BE2C (cell line): Measurements from ENCODE around the gene SUGP2.

Experiments used
- DNase-seq: peaks from one replicate; pipeline ENCODE4 v3.0.0-alpha.2; 2020
- H3K27me3 ChIP-seq: fragments of 250-450 bp; sonication (Bioruptor Pico); 2 replicates; pipeline ENCODE4 v1.5.1; 2020; ENCODE audit warnings: mild to moderate bottlenecking
- H3K36me3 ChIP-seq: fragments of 250-450 bp; sonication (Bioruptor Pico); 2 replicates; pipeline ENCODE4 v1.5.1; 2020; ENCODE audit warnings: mild to moderate bottlenecking
- H3K4me1 ChIP-seq: fragments of 250-450 bp; sonication (Bioruptor Pico); 2 replicates; pipeline ENCODE4 v1.5.1; 2020
- H3K4me3 ChIP-seq: 2 replicates; pipeline ENCODE4 v1.5.1; 2011; ENCODE audit warnings: low read depth, low read length
- H3K9me3 ChIP-seq: fragments of 250-450 bp; sonication (Bioruptor Pico); 2 replicates; pipeline ENCODE4 v1.5.1; 2020
- CTCF ChIP-seq: IDR thresholded peaks from 2 replicates; pipeline ENCODE4 v1.5.1; 2012; ENCODE audit warnings: mild to moderate bottlenecking, low read depth, low read length

SUGP2 gene

DNA sequence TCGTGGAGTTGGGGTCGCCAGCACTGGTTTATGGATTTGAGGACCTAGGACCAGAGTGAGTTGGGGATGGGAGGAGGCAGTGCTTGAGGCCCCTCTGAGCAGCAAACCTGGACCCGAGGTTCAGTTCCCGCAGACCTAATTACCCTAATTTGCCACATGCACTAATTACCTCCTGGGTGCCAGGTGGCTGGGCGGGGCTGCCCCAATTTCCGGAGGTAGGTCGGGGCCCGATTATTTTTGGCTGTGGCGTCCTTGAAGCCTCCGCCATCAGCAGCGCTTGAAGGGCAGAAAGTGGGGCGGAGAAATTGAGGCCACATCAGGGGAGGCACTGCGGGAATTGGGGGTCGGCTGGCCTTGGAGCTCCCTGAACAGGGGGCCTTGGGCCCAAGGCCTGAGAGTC, 86.4 kb downstream of the SUGP2 start:
- H3K4me3 ChIP-seq, result no peak overlapping the region
- no peak for DNase-seq
- H3K9me3 ChIP-seq, result no peaks in the 10 kb centered on the region
- H3K27me3 ChIP-seq, result 0 out of 2 replicates have a peak, but pooled peaks cover 3% of the 10 kb centered on the region
- no peaks in the 10 kb centered on the region for H3K36me3 ChIP-seq
- TF ChIP-seq CTCF, result no peak
- H3K4me1 ChIP-seq, result no peaks in the 10 kb centered on the region

GRCh38 chr19:18946335-18946734, 87.0 kb downstream of the SUGP2 start:
- Histone ChIP-seq H3K4me1 (no peaks in the 10 kb centered on the region), H3K36me3 (no peaks in the 10 kb centered on the region), H3K27me3 (0 out of 2 replicates have a peak, but pooled peaks cover 3% of the 10 kb centered on the region), H3K9me3 (no peaks in the 10 kb centered on the region), H3K4me3 (no peak overlapping the region)
- no peak for DNase-seq
- TF ChIP-seq CTCF, result no peak

- Histone ChIP-seq H3K27me3 (peaks cover 10% of the 10 kb centered on the region), H3K4me1 (no peaks in the 10 kb centered on the region; the same call in 1 of the 2 replicates), H3K4me3 (no peak overlapping the region), H3K36me3 (no peaks in the 10 kb centered on the region), H3K9me3 (no peaks in the 10 kb centered on the region)
- no peak for TF ChIP-seq CTCF
- no peak for DNase-seq
These were observed 88.0 kb downstream of the SUGP2 start for GRCh38 chr19:18945297-18945696.

- H3K4me1 ChIP-seq, result no peaks in the 10 kb centered on the region; the same call in 1 of the 2 replicates
- H3K27me3 ChIP-seq, result peaks cover 19% of the 10 kb centered on the region
- no peaks in the 10 kb centered on the region for H3K36me3 ChIP-seq
- H3K4me3 ChIP-seq, result no peak overlapping the region
- H3K9me3 ChIP-seq, result no peaks in the 10 kb centered on the region
- no peak for DNase-seq
- no peak for TF ChIP-seq CTCF
These were observed 89.9 kb downstream of the SUGP2 start for GRCh38 chr19:18943465-18943864.

DNA sequence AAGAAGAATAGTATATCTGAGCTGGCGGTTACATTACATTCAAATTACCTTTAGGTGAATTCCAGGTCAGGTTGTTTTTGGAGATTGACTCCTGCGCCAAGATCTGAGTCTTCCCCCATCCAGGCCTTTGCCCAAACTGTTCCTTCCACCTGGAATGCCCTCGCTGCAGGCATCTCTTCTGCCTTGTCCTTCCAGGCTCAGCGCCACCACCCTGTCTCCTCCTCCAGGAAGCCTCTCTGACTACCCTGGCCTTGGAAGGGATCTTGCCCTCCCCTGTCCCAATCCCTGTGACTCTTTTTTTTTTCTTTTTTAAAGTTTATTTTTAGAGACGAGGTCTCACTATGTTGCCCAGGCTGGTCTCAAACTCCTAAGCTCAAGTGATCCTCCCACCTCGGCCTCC, 90.6 kb downstream of the SUGP2 start:
- no peak for TF ChIP-seq CTCF
- Histone ChIP-seq H3K4me3 (no peak overlapping the region), H3K9me3 (no peaks in the 10 kb centered on the region), H3K27me3 (peaks cover 19% of the 10 kb centered on the region), H3K4me1 (no peaks in the 10 kb centered on the region; the same call in 1 of the 2 replicates), H3K36me3 (no peaks in the 10 kb centered on the region)
- DNase-seq, result no peak

DNA sequence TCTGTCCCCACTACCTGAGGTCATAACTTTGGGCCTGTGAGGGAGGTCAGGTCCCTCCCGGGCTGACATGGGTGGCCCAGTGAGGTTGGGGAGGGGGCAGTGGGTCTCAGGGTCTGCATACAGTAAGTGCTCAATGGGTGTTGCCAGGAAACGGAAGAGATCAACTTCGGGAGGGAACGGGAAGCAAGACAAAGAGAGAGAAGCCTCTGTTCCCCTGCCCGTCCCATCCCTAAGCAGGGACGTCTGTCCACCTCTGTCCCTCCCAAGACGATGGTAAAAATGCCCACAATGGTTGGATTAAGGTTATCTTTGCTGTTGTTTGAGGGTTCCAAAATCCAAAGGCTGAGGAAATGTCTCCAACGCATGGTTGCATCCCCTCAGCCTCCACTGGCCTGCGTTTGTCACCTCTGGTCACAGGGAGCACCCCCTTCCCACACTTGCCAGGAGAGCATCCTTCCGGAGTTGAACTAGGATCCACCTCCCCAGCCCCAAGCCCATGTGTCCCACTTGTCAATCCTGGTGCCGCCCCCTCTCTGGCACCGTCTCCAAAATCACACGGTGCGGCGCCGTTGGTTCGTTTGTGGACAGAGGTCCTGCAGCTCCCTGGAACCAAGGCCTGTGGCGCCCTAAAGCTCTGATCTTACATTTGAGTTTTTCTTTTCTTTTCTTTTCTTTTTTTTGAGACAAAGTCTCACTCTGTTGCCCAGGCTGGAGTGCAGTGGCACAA, 91.5 kb downstream of the SUGP2 start:
- Histone ChIP-seq H3K36me3 (no peaks in the 10 kb centered on the region), H3K9me3 (no peaks in the 10 kb centered on the region), H3K4me3 (no peak overlapping the region), H3K27me3 (peaks cover 19% of the 10 kb centered on the region), H3K4me1 (no peaks in the 10 kb centered on the region; the same call in 1 of the 2 replicates)
- no peak for DNase-seq
- TF ChIP-seq CTCF, result no peak
